GM19372 (cell line): Measurements from ENCODE around the gene SATB2.

Experiments used
- ATAC-seq: cut with Tn5 transposase; IDR thresholded peaks from one replicate; pipeline ENCODE4 v1.9.1; 2021; ENCODE audit warnings: mild to moderate bottlenecking, low read depth, moderate library complexity; ENCODE audit not compliant: unreplicated experiment

Gene SATB2

DNA sequence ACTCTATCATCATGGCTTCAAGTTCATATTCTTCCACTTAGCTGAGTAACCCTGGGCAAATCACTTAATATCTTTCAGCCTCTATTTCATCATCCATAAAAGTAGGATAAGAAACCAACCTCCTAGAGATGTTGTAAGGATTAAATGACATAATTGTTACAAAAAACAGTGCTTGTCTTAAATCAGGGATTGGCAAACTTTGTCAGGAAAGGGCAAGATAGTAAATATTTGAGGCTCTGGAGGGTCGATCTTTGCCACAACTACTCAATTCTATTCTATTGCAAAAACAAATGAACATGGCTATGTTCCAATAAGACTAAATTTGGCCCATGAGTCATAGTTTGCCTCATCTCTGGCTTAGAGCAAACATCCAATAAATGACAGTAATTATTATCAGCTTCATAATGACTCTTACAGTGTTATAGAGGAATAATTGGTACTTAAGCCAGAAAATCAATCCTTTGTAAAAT, 184.7 kb downstream of the SATB2 start:
- no peak for ATAC-seq

DNA sequence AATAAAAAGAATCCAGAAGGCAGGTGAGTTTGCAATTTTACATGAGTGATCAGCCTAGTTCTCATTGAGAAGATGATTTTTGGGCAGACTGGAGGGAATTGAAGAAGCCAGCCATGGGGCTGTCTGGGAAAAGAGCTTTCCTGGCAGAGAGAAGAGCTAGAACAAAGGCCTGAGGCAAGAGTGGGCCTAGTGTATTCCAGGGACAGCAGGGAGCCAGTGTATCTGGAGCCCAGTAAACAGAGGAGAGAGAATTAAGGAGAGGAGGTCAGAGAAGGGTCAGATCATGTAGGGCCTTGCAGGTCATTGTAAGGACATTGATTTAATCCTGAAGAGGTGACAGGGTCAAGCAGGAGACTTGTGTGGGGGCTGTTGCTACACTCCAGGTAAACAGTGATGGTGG, 195.8 kb downstream of the SATB2 start:
- no peak for ATAC-seq

DNA sequence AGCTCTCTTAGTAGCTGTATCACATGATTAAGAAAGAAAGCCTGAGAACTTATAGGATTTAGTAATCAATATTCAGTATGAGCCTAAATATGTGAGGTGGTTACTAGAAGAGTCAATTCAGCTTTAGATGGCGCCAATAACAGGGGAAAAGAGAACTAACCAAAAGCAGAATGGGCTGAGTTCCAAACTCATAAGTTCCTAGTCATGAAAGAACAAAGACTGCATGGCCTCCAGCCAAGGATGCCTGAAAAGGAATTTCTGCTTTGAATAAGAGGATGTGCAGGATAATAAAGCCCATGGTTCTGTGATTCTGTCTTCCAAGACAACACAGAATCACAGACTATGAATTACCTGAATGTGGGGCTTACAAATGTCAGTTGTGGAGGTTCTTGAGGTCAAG, 196.5 kb downstream of the SATB2 start:
- ATAC-seq = no peak

DNA sequence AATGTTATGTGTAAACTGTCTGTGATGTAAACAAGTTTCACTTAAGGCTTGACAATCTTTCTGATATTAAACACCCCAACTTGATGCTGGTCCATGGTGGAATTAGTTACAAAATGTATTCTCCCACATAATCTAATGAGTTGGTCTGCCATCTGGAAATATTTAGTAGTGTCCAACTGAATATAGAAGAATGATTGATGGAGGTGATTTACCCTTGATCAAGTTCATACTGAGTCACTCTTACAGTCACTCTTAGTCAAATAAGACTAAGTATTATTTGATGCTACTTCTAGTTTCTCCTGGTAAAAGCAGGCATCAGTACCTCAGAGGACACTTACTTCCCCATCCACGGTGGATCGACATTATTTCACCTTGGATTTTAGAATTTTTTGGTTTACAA, 198.1 kb downstream of the SATB2 start:
- no peak for ATAC-seq

DNA sequence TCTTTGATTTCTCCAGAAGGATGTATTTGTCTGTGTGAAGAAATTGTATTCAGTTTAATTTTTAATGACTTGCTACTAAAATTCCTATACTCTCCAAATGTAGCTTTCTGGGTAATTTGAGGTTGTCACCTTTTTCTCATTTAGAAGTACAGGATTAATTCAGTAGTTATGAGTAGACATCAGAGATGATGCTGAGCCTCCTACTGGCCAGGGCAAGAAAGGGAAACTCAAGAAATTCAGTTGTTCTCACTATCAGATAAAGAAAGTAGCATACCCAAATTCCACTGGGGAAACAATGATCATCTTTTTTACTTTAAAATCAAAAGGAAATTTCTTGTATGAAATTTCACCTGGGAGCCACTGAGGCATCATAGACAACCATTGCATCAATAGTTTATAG, 199.4 kb downstream of the SATB2 start:
- no peak for ATAC-seq

GRCh38 chr2:199257261-199258224, 200.2 kb downstream of the SATB2 start:
- ATAC-seq = no peak

DNA sequence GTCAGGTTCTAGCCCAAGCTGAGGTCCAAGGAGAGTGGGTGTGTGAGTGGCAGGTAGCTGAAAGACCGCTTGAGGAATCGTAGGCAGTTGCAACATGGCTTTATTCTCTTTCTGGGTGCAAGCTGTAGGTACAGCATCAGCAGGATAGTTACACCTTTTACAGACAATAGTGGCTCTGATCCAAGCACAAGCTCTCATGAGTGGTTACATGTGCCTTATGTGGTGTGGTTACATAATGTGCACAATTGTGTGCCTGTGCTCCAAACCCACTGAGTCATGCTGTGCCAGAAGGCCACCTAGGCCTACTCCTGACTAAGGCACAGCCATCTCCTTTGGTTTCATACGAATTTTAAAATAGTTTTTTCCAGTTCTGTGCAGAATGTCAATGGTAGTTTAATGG, 227.6 kb downstream of the SATB2 start:
- ATAC-seq = no peak

DNA sequence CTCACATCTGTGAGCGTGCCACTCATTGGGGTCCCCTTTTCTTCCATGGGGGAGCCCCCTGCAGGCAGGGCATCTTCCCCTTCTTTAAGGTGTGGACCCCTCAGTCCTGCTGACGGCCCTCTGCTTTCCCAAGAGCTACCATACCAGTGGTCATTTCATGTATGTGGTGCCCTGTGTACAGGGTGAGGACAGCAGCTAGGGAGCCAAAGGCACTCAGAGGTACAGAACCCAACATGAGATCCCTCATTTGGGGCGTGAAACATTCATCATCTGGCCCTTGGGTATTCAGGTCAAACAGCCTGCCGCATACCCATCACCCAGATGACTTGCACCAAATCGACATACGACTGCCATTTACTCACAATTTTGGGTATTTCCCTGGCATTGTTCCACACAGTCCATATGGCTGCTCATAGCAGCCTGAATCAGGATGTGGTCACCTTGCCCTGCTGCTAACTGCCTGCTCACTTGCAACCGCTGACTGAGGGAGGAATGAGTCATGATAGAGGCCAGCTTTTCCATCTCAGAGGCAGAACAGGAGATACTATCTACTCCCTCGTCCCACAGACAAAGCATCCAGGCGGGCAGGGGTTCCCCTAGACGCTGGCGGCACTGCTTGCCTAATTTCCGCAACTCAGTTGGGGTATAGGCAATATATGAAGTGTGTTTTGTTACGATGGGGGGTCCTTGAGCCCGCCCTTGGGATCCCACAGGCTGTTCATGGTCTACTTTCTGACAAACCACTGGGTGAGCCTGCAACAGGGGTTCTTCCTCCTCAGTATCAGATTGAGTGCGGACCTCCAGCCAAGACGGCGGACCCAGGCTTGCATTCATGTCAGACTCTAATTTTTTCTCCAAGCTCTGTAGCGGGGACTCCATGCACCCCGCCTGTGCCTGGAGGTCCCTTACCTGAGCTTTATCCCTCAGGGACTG, 228.6 kb downstream of the SATB2 start:
- no peak for ATAC-seq

DNA sequence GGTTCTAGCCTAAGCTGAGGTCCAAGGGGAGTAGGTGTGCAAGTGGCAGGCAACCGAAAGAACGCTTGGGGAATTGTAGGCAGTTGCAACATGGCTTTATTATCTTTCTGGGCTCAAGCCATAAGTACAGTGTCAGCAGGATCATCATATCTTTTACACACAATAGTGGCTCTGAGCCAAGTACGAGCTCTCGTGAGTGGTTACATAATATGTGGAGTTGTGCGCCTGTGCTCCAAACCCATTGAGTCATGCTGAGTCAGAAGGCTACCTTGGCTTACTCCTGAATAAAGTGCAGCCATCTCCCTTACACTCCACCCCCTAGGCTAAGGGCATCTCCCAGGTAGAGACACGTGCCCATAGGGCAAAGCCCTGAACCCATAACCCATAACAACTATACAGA, 233.9 kb downstream of the SATB2 start:
- no peak for ATAC-seq

- no peak for ATAC-seq
Measured at GRCh38 chr2:199220920-199221319, 236.8 kb downstream of the SATB2 start.

GRCh38 chr2:199219551-199219950, 238.2 kb downstream of the SATB2 start:
- ATAC-seq = no peak
